GM10847 (cell line): ENCODE measurements around the gene CLTC.

ENCODE experiments used
- POLR2A ChIP-seq: IDR thresholded peaks from 2 replicates; pipeline ENCODE4 v1.6.1; 2011; ENCODE audit not compliant: insufficient read length; ENCODE audit errors: extremely low read depth

The CLTC gene

DNA sequence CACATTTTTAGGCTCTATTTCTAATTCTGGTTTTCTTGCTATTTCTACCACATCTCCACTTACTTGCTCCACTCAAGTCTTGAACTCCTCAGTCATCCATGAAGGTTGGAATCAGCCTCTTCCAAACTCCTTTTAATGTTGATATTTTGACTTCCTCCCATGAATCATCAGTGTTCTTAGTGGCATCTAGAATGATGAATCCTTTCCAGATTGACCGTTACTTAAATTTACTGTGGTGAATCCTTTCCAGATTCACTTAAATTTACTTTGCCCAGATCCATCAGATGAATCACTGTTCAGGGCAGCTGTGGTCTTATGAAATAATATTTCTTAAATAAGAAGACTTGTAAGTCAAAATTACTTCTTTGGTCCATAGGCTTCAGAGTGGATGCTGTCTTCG lies 32.4 kb downstream of the CLTC start:
- no peak for TF ChIP-seq POLR2A

DNA sequence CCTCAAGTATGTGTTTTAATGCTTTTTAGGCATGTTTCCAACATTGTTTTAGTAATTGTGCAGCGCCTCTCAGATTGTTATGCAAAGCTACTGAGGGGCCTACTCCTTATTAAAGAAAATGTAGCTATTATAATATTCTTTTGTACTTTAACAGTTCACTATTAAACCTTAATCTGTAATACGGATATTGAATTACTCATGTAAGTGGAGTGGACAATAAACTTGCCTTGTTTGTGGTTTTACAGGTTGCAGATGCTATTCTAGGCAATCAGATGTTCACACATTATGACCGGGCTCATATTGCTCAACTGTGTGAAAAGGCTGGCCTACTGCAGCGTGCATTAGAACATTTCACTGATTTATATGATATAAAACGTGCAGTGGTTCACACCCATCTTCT lies 46.5 kb downstream of the CLTC start:
- no peak for TF ChIP-seq POLR2A

DNA sequence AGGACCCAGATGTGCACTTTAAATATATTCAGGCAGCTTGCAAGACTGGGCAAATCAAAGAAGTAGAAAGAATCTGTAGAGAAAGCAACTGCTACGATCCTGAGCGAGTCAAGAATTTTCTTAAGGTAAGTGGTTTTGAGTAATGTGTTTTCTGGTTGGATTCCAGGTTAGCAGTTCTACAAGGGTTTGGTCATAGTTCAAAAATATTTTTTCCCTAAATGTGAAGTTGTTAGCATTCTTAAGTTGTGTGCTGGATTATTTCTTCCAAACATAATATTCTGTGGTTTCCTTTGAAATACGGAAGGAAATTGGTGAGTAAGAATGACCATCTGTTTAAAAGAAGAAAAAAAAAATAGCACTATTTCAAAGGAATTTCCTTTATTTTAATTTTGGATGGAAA lies 49.1 kb downstream of the CLTC start:
- no peak for TF ChIP-seq POLR2A

DNA sequence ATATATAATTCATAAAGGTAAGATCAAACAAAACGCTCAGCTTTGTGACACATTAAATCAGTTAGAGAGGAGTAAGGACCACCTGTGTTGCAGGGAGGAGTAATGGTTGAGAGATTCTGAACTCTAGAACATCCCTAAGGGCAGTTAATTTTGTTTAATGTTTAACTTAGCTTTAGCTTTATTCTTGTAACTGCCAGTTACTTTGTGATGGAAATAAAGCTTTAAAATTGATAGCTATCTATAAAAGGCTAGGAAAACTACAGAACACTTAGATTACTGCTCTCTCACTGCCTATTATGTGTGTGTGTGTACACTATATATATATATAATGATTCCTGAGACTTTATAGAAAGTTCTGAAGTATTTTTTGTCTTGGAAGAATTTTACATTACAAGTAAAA lies 49.7 kb downstream of the CLTC start:
- TF ChIP-seq POLR2A, result no peak

- TF ChIP-seq POLR2A, result no peak
Observed at GRCh38 chr17:59669944-59670343, 50.2 kb downstream of the CLTC start.

DNA sequence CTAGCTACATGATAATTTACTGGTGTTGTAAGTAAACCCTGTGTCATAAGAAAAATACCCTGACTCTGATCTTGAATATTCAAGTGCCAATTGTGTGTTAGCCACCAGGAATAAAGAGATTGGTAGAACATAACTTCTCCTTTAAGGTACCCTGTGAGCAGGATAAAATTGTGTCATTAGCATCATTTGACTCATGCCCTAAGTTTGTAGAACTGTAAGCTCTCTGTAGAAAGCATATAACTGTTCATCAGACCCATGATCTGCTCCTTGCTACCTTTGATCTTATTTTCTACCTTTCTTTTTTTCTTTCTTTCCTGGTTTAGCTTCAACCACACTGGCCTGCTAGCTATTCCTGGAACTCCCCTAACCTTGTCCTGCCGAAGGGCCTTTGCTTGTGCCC lies 51.7 kb downstream of the CLTC start:
- TF ChIP-seq POLR2A, result no peak

DNA sequence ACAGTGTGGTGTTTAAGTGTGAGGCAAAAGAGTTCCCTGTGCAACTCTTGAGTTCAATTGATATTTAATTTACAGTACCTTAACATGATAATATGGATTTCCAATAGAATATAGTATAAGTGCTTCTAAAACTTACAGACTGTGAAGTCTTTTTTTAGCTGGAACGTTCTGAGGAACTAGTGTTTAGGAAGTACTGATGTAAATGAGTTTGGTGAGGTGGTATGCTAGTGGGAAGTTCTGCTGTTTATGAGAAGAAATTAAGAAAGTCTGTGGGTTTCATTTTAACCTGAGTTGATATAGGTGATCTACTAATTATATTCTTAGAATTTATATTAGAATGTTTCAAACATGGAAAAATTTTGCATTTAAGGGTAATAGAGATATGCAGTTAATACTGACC lies 55.5 kb downstream of the CLTC start:
- TF ChIP-seq POLR2A, result no peak

- TF ChIP-seq POLR2A, result no peak
Observed at GRCh38 chr17:59676716-59677115, 57.0 kb downstream of the CLTC start.

GRCh38 chr17:59678918-59679317 lies 59.2 kb downstream of the CLTC start:
- TF ChIP-seq POLR2A, result no peak

DNA sequence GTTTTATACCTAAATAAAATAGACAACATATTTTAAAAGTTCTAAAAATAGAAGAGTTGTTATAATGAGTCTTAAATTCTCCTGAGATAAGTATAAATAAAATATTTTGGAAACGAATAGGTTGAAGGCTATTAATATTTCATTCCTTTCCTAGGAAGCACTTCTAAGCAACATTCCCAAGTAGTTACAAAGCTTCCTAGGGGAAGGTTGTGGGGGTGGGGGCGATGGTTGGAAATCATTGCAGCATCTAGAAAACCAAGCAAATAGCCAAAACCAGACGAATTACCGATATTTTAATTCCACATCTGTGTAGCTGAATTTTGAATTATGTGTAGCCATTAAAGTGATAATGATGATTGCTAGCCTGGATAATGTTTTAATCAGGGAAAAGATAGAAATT lies 60.6 kb downstream of the CLTC start:
- no peak for TF ChIP-seq POLR2A

DNA sequence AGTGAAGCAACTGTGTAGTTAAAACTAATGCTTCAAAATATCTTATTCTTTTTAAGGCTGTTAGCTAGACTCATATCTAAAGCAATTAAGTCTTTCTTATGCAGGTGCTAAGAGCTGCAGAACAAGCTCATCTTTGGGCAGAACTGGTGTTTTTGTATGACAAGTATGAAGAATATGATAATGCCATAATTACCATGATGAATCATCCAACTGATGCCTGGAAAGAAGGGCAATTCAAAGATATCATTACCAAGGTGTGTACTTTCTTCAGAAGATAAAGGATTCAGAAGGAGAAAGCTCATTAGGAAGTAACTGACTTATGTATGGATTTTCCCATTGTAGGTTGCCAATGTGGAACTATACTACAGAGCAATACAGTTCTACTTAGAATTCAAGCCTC lies 63.6 kb downstream of the CLTC start:
- no peak for TF ChIP-seq POLR2A

GRCh38 chr17:59684967-59685366 lies 65.3 kb downstream of the CLTC start:
- TF ChIP-seq POLR2A, result no peak

DNA sequence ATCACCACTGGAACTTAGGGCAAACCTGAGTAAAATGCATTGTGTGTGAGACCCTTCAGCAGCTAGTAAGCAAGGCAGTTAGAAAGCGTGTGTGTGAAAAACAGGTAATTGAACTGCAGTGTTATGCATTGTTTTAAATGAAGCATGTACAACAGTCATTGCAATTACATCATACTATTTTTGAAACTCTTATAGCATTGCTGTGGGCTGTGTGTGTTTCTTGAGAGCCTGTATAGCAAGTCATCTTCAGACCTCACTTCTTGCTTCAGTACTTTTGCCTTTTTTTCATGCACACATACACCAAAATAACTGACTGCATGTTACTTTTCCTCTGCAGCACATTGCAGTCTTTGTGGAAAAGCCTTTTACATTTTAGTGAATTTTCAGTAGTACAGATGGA lies 68.3 kb downstream of the CLTC start:
- TF ChIP-seq POLR2A, result no peak

DNA sequence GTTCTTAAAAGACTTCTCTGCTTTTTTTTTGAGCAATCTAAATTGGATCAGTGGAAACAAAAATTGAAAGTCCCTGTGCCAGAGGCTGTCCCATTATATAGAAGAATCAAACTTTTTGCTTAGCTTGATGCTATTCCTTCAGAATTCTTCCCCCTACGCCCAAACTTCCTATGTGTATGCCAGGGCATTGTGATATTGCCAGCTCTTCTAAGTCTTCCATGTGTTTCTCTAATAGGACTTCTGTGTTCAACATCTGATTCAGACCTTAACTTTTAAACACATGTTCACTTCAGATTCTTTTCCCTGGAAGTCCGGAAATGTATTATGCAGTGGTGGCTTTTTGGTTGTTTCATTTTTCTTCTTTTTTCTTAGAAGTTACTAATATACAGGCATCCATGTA lies 68.8 kb downstream of the CLTC start:
- TF ChIP-seq POLR2A, result no peak

DNA sequence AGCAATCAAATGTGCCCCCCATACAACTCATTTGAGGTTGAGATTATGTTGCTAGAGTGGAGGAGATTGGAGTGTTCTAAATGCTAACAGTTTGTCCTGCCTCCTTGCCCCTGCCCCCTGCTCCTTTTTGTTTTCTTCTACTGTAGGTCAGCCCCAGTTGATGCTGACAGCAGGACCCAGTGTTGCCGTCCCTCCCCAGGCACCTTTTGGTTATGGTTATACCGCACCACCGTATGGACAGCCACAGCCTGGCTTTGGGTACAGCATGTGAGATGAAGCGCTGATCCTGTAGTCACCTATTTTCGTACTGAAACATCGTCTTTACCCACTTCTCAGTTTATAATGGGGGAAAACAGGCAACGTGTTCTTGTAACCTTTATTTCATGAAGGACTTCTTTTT lies 73.9 kb downstream of the CLTC start:
- TF ChIP-seq POLR2A, result no peak

DNA sequence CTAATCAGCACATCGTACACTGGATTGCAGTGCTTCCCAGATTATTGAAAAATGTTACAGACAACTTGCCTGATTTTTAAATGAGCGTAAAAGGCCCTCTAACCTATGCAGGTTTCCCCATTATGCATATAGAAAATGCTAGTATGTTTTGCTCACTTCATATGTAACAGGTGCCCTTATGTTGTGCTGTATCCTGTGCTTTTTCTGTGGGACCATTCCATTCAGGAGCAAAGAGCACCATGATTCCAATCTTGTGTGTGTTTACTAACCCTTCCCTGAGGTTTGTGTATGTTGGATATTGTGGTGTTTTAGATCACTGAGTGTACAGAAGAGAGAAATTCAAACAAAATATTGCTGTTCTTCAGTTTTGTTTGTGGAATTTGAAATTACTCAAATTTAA lies 74.6 kb downstream of the CLTC start:
- no peak for TF ChIP-seq POLR2A

- no peak for TF ChIP-seq POLR2A
Observed at GRCh38 chr17:59695945-59696681, 76.4 kb downstream of the CLTC start.
